Measurements from ENCODE around the gene POPDC2. TPM values are rescaled to one million over a fixed set of nuclear protein-coding genes. Genes with fewer than 3 reads are reported as not detected.

POPDC2 gene
- total RNA-seq, 2 donors from 2014 or later = 0.95 to 1.6 TPM

DNA sequence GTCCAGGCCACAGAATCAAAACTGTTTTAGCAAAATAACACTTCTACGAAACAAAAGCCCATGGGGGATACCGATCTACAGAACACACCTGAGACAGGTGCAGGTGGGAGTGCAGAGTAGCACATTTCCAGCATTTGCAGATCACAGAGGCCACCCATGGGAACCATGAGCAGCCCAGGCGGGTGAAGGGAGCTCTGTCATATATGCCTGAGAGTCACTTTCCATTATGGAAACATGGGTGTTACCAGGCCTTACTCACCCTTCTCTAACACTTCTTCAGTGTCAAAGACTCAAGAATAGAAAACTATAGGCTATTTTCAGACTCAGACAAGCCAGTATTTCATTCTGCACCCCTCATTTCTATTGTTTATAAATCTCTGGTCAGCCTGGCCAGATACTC lies 59.2 kb downstream of the POPDC2 start:
- no peaks in the 10 kb centered on the region for H3K9me3 Mint-ChIP-seq
- no peak overlapping the region for H3K4me3 Mint-ChIP-seq
- no peaks in the 10 kb centered on the region for H3K36me3 ChIP-seq (ENCODE audit: control insufficient read depth, insufficient read depth, low read length)
- 92 to 100% methylated on average over 2 to 3 of the region's 3 CpGs for WGBS, 2 experiments (ENCODE audit: insufficient coverage in 1 of 2, insufficient read length in 1 of 2)
- no peak overlapping the region for H3K27ac Mint-ChIP-seq
- no peaks in the 10 kb centered on the region for H3K36me3 Mint-ChIP-seq (ENCODE audit: low read depth)
- no peak overlapping the region for H3K27ac ChIP-seq (ENCODE audit: low read depth, low read length)
- H3K27me3 Mint-ChIP-seq (ENCODE audit: insufficient read depth) = no peaks in the 10 kb centered on the region
- no peak for DNase-seq
- H3K9ac ChIP-seq (ENCODE audit: extremely low read depth, low read length, poor library complexity, severe bottlenecking) = no peak overlapping the region
- no peaks in the 10 kb centered on the region for H3K9me3 ChIP-seq (ENCODE audit: control insufficient read depth, low read length)
- H3K27me3 ChIP-seq (ENCODE audit: control insufficient read depth, insufficient read depth, low read length, poor library complexity, severe bottlenecking) = no peaks in the 10 kb centered on the region
- TF ChIP-seq, protein P1, sequence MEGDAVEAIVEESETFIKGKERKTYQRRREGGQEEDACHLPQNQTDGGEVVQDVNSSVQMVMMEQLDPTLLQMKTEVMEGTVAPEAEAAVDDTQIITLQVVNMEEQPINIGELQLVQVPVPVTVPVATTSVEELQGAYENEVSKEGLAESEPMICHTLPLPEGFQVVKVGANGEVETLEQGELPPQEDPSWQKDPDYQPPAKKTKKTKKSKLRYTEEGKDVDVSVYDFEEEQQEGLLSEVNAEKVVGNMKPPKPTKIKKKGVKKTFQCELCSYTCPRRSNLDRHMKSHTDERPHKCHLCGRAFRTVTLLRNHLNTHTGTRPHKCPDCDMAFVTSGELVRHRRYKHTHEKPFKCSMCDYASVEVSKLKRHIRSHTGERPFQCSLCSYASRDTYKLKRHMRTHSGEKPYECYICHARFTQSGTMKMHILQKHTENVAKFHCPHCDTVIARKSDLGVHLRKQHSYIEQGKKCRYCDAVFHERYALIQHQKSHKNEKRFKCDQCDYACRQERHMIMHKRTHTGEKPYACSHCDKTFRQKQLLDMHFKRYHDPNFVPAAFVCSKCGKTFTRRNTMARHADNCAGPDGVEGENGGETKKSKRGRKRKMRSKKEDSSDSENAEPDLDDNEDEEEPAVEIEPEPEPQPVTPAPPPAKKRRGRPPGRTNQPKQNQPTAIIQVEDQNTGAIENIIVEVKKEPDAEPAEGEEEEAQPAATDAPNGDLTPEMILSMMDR (conservative IDR thresholded peaks at IDR 0.05) = no peak
- peaks cover 8% of the 10 kb centered on the region for H3K4me1 ChIP-seq (ENCODE audit: control insufficient read depth, insufficient read depth, low read length)
- H3K4me3 ChIP-seq (ENCODE audit: low read length) = no peak overlapping the region
- peaks cover 38% of the 10 kb centered on the region for H3K4me1 Mint-ChIP-seq

DNA sequence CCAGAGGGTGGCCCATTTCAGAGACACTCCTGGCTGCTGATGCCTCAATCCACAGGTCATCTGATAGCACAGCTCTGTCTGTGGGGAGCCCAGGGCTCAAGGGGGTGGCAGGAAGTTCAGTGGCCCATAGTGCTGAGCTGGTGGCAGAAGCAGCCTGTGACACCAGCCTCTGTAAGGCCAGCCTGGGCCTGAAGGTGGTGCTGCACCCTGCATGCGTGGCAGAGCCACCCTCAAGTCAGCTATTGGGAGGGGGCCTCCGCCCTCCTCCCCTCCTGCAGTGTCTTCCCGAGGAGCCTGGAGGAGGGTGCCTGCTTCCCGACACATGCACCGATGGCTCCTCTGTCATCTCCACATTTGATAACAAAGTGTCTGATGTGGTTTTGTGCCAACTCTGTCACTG lies 59.7 kb downstream of the POPDC2 start:
- no peaks in the 10 kb centered on the region for H3K27me3 ChIP-seq (ENCODE audit: control insufficient read depth, insufficient read depth, low read length, poor library complexity, severe bottlenecking)
- H3K4me1 ChIP-seq (ENCODE audit: control insufficient read depth, insufficient read depth, low read length) = peaks cover 8% of the 10 kb centered on the region
- no peak overlapping the region for H3K9ac ChIP-seq (ENCODE audit: extremely low read depth, low read length, poor library complexity, severe bottlenecking)
- WGBS, 2 experiments (ENCODE audit: insufficient coverage in 1 of 2, insufficient read length in 1 of 2) = 44 to 60% methylated on average over 3 to 5 of the region's 5 CpGs
- no peaks in the 10 kb centered on the region for H3K9me3 ChIP-seq (ENCODE audit: control insufficient read depth, low read length)
- H3K9me3 Mint-ChIP-seq = no peaks in the 10 kb centered on the region
- TF ChIP-seq, protein P1 (conservative IDR thresholded peaks at IDR 0.05) = peak; percentile 85
- H3K27me3 Mint-ChIP-seq (ENCODE audit: insufficient read depth) = no peaks in the 10 kb centered on the region
- no peaks in the 10 kb centered on the region for H3K36me3 Mint-ChIP-seq (ENCODE audit: low read depth)
- H3K27ac ChIP-seq (ENCODE audit: low read depth, low read length) = no peak overlapping the region
- H3K27ac Mint-ChIP-seq = no peak overlapping the region
- peaks cover 38% of the 10 kb centered on the region for H3K4me1 Mint-ChIP-seq
- no peak overlapping the region for H3K4me3 ChIP-seq (ENCODE audit: low read length)
- H3K36me3 ChIP-seq (ENCODE audit: control insufficient read depth, insufficient read depth, low read length) = no peaks in the 10 kb centered on the region
- peak; percentile 90 for DNase-seq
- H3K4me3 Mint-ChIP-seq = no peak overlapping the region

DNA sequence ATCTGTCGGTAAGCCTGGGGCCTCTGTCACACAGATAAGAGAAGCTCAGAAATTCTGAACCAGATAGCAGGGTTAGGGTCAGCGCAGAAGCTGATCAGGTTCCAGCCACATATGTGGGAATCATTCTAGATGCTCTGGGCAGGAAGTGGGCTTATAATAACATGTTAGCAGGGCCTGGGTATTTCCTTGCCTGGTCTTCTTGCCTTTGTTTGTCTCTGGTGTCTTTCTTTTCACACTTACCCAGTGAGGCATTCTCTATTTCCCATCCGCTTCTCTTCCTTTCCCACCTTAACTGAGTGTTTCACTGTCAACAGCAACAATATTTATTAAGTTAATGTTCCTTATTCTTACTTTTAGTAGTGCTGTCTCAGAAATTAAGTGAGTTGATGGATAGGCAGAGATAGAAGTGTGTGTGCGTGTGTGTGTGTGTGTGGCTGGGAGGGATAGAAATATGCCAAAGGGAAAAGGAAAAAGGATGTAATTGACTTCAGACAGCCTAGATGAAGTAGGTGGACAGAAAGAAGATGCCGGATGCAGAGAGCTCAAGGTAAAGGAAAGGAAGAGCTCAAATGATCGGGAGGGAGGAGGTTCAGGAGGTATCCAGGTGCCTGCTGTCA lies 60.7 kb downstream of the POPDC2 start:
- 93 to 94% methylated on average over 4 to 6 of the region's 6 CpGs for WGBS, 2 experiments (ENCODE audit: insufficient coverage in 1 of 2, insufficient read length in 1 of 2)
- Histone ChIP-seq H3K4me3 (ENCODE audit: low read length) (no peak overlapping the region), H3K27ac (ENCODE audit: low read depth, low read length) (no peak overlapping the region), H3K9me3 (ENCODE audit: control insufficient read depth, low read length) (no peaks in the 10 kb centered on the region), H3K27me3 (ENCODE audit: control insufficient read depth, insufficient read depth, low read length, poor library complexity, severe bottlenecking) (no peaks in the 10 kb centered on the region), H3K9ac (ENCODE audit: extremely low read depth, low read length, poor library complexity, severe bottlenecking) (no peak overlapping the region), H3K4me1 (ENCODE audit: control insufficient read depth, insufficient read depth, low read length) (peaks cover 8% of the 10 kb centered on the region), H3K36me3 (ENCODE audit: control insufficient read depth, insufficient read depth, low read length) (no peaks in the 10 kb centered on the region)
- no peaks in the 10 kb centered on the region for H3K36me3 Mint-ChIP-seq (ENCODE audit: low read depth)
- H3K27ac Mint-ChIP-seq = no peak overlapping the region
- H3K4me3 Mint-ChIP-seq = no peak overlapping the region
- no peaks in the 10 kb centered on the region for H3K9me3 Mint-ChIP-seq
- TF ChIP-seq, protein P1 (conservative IDR thresholded peaks at IDR 0.05) = no peak
- H3K27me3 Mint-ChIP-seq (ENCODE audit: insufficient read depth) = no peaks in the 10 kb centered on the region
- peaks cover 38% of the 10 kb centered on the region for H3K4me1 Mint-ChIP-seq
- no peak for DNase-seq

All from endodermal cell (in vitro differentiated cells).